ENCODE measurements around the gene TBC1D20.

GRCh38 chr20:437787-438486 lies 24.4 kb downstream of the TBC1D20 start:
- TF ChIP-seq GATA3 (IDR thresholded peaks at IDR 0.05; ENCODE audit: low read depth, low read length) (no peak), GATA2 (IDR thresholded peaks at IDR 0.05; ENCODE audit: low read depth, low read length) (no peak)

All from SH-SY5Y (cell line).